Left hindlimb (tissue), 1 donor: Measurements from ENCODE around the gene TP53TG5.
"Not testable (repeated sequence)": the region's sequence is repeated elsewhere in the genome, so short reads cannot be mapped to it uniquely, and the experiment has no call there.

Experiments used
- DNase-seq: peaks from one replicate; pipeline ENCODE4 v3.0.0-alpha.2; 2018

TP53TG5 gene

GRCh38 chr20:45363611-45364492, 14.3 kb downstream of the TP53TG5 start:
- no peak for DNase-seq

- peak; percentile 99 for DNase-seq
Observed at GRCh38 chr20:45362804-45363610, 15.1 kb downstream of the TP53TG5 start, which contains the start of gene SYS1. Gene SYS1, plus strand, starts transcription at chr20:45363156. Its CDS starts 376 bp downstream, at chr20:45363532.

GRCh38 chr20:45361793-45362192, 16.3 kb downstream of the TP53TG5 start:
- no peak for DNase-seq

GRCh38 chr20:45359406-45360148, 18.5 kb downstream of the TP53TG5 start:
- peak; percentile 41 for DNase-seq

- DNase-seq, result peak; percentile 58
Observed at GRCh38 chr20:45359069-45359405, 19.1 kb downstream of the TP53TG5 start.

GRCh38 chr20:45358282-45359068, 19.6 kb downstream of the TP53TG5 start:
- DNase-seq, result peak; percentile 61

- DNase-seq, result no peak
Observed at GRCh38 chr20:45355209-45356084, 22.7 kb downstream of the TP53TG5 start.

GRCh38 chr20:45354423-45355208, 23.5 kb downstream of the TP53TG5 start:
- DNase-seq, result peak; percentile 40

- DNase-seq, result no peak
Observed at GRCh38 chr20:45353746-45354145, 24.4 kb downstream of the TP53TG5 start.

- DNase-seq, result no peak
Observed at GRCh38 chr20:45352729-45353128, 25.4 kb downstream of the TP53TG5 start.

GRCh38 chr20:45350795-45351194, 27.3 kb downstream of the TP53TG5 start:
- not testable (repeated sequence) for DNase-seq

GRCh38 chr20:45350217-45350616, 27.9 kb downstream of the TP53TG5 start:
- no peak for DNase-seq

- DNase-seq, result peak; percentile 69
Observed at GRCh38 chr20:45347936-45348778, 30.0 kb downstream of the TP53TG5 start, which contains the start of gene SDC4. Gene SDC4, minus strand, starts transcription at chr20:45348424. Its CDS starts 40 bp downstream, at chr20:45348384.

GRCh38 chr20:45347297-45347935, 30.7 kb downstream of the TP53TG5 start:
- no peak for DNase-seq

GRCh38 chr20:45346851-45347250, 31.3 kb downstream of the TP53TG5 start:
- no peak for DNase-seq

GRCh38 chr20:45346291-45346718, 31.8 kb downstream of the TP53TG5 start:
- no peak for DNase-seq

GRCh38 chr20:45345104-45345936, 32.8 kb downstream of the TP53TG5 start:
- no peak for DNase-seq
